T-cell (primary cell): Measurements from ENCODE around the gene SPDYE18. TPM values are rescaled to one million over a fixed set of nuclear protein-coding genes. Genes with fewer than 3 reads are reported as not detected.
"Not testable (repeated sequence)": the region's sequence is repeated elsewhere in the genome, so short reads cannot be mapped to it uniquely, and the experiment has no call there.

Source experiments
- ATAC-seq, 4 experiments: fragments of 200-7000 bp in 3 of 4; fragments of 150-1000 bp in 1 of 4; cut with Tn5 transposase; replicated peaks in 1 of 4; 1 replicate in 3 of 4; 2 replicates in 1 of 4; pipeline ENCODE4 v1.10.0; 2021; ENCODE audit warnings: moderate library complexity in 3 of 4, mild to moderate bottlenecking in 2 of 4, moderate number of reproducible peaks in 1 of 4
- CTCF ChIA-PET, 2 donors: fragments of 300-600 bp; sonication (Branson Sonifier 250); formaldehyde crosslinking; loops; one replicate each; lab custom pipeline; 2022; ENCODE audit warnings: antibody characterized with exemption in 2 of 2; lab: Charles Lee
- POLR2A ChIA-PET, 2 donors: fragments of 300-600 bp; sonication (Branson Sonifier 250); formaldehyde crosslinking; loops; one replicate each; lab custom pipeline; 2022; ENCODE audit warnings: antibody characterized with exemption in 2 of 2; lab: Charles Lee
- DNase-seq, 35 experiments: peaks; one replicate each; pipeline versions ENCODE4 v3.0.0 to v3.0.0-alpha.2; 2013 to 2023
- H3K27ac ChIP-seq: one replicate; pipeline ENCODE4 v1.5.1; 2013; ENCODE audit warnings: low read length
- H3K27me3 ChIP-seq, 2 experiments: replicated peaks in 1 of 2; 1 replicate in 1 of 2; 2 replicates in 1 of 2; pipeline versions ENCODE4 v1.6.1 to v1.7.0; 2013; ENCODE audit warnings: low read length in 1 of 2, mixed read lengths in 1 of 2; ENCODE audit not compliant: control insufficient read depth in 2 of 2, insufficient read depth in 2 of 2; ENCODE audit errors: extremely low read depth in 1 of 2
- H3K36me3 ChIP-seq, 2 donors: 1 replicate in 1 of 2; 2 replicates in 1 of 2; pipeline versions ENCODE4 v1.6.1 to v1.7.0; 2013; ENCODE audit warnings: low read length in 1 of 2; ENCODE audit not compliant: control insufficient read depth in 2 of 2, insufficient read depth in 1 of 2; ENCODE audit errors: extremely low read depth in 1 of 2
- H3K4me1 ChIP-seq, 2 experiments: 1 replicate in 1 of 2; 2 replicates in 1 of 2; pipeline versions ENCODE4 v1.6.1 to v1.7.0; 2013; ENCODE audit warnings: low read length in 2 of 2, mixed read lengths in 1 of 2; ENCODE audit not compliant: insufficient read depth in 2 of 2, control insufficient read depth in 1 of 2; ENCODE audit errors: extremely low read depth in 1 of 2
- H3K4me3 ChIP-seq, 2 donors: 1 replicate in 1 of 2; 2 replicates in 1 of 2; pipeline versions ENCODE4 v1.5.1 to v1.7.0; 2013; ENCODE audit warnings: mild to moderate bottlenecking in 2 of 2, low read length in 1 of 2, moderate library complexity in 1 of 2; ENCODE audit not compliant: control insufficient read depth in 1 of 2; ENCODE audit errors: extremely low read depth in 1 of 2
- H3K9me3 ChIP-seq: 2 replicates; pipeline ENCODE4 v1.7.0; 2013
- H3K27ac Mint-ChIP-seq, 2 donors: one replicate each; pipeline ENCODE4 v1.8.0; 2020 to 2021; ENCODE audit warnings: mild to moderate bottlenecking in 2 of 2, mixed read lengths in 2 of 2
- H3K27me3 Mint-ChIP-seq, 2 donors: one replicate each; pipeline ENCODE4 v1.8.0; 2021 to 2022; ENCODE audit warnings: mixed read lengths in 2 of 2
- H3K36me3 Mint-ChIP-seq: one replicate; pipeline ENCODE4 v1.8.0; 2021; ENCODE audit warnings: mixed read lengths
- H3K4me1 Mint-ChIP-seq, 3 donors: one replicate each; pipeline ENCODE4 v1.8.0; 2020 to 2022; ENCODE audit warnings: mixed read lengths in 3 of 3, mild to moderate bottlenecking in 1 of 3
- H3K4me3 Mint-ChIP-seq, 3 donors: one replicate each; pipeline ENCODE4 v1.8.0; 2020 to 2022; ENCODE audit warnings: mild to moderate bottlenecking in 3 of 3, mixed read lengths in 3 of 3, moderate library complexity in 3 of 3
- H3K9me3 Mint-ChIP-seq, 3 donors: one replicate each; pipeline ENCODE4 v1.8.0; 2020 to 2022; ENCODE audit warnings: mixed read lengths in 3 of 3
- WGBS: methylation state at CpG from one replicate; pipeline ENCODE4 v1.1.5; 2013; ENCODE audit warnings: missing lambda C conversion rate; ENCODE audit not compliant: insufficient coverage; 5-methylcytosine and 5-hydroxymethylcytosine counted together
- total RNA-seq, 35 experiments: library from RNA in 6 of 35; stranded (reverse) in 6 of 35; fragments of 120-200 nt in 1 of 35; gene quantifications; one replicate each; pipeline versions ENCODE4 v1.2.1 to v1.2.4 and lab custom pipeline; 2013 to 2026

Gene SPDYE18
- total RNA-seq, 5 donors from 2014 or later (not counting 1 experiment from before 2014, with no cell fraction given) = 1.3 to 3.0 (median 2.1) TPM

- CTCF ChIA-PET = not testable (repeated sequence)
Observed at GRCh38 chr7:77006127-77007110, 55.9 kb downstream of the SPDYE18 start.

DNA sequence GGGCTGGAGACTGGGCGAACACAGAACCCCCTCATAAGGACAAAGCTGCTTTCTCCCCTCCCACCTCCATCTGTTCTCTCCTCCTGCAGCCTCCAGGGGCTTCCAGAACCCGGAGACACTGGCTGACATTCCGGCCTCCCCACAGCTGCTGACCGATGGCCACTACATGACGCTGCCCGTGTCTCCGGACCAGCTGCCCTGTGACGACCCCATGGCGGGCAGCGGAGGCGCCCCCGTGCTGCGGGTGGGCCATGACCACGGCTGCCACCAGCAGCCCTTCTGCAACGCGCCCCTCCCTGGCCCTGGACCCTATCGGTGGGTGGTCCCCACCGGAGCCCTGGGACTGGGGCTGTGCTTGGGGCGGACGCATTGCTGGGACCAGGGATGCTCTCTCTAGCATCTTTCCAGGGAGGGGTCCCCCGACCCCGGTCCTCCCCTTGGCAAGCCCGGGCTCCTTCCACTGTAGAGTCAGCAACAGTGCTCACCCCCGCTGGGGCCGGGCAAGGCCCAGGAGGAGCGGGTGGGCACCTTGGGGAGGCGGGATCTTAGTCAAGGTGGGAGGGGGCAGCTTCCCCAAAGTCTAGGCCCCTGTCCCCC is 56.8 kb downstream of the SPDYE18 start:
- H3K27me3 Mint-ChIP-seq, CTCF ChIA-PET: not testable (repeated sequence)
- peak in 1 of 4 experiments; percentile 9 for ATAC-seq

More at GRCh38 chr7:77006127-77007110, 55.9 kb downstream of the SPDYE18 start:
- H3K9me3 Mint-ChIP-seq, POLR2A ChIA-PET, H3K27me3 ChIP-seq, H3K4me3 Mint-ChIP-seq, H3K27ac ChIP-seq, H3K9me3 ChIP-seq, H3K27me3 Mint-ChIP-seq, H3K27ac Mint-ChIP-seq, H3K4me3 ChIP-seq, DNase-seq, H3K36me3 ChIP-seq, H3K36me3 Mint-ChIP-seq, H3K4me1 Mint-ChIP-seq, ATAC-seq, H3K4me1 ChIP-seq: not testable (repeated sequence)
- 81% methylated on average over 3 of the region's 22 CpGs for WGBS

GRCh38 chr7:77004151-77004550 is 58.2 kb downstream of the SPDYE18 start:
- H3K4me1 Mint-ChIP-seq, CTCF ChIA-PET, H3K27me3 Mint-ChIP-seq, H3K9me3 ChIP-seq, H3K27ac Mint-ChIP-seq, H3K36me3 ChIP-seq, H3K4me3 Mint-ChIP-seq, POLR2A ChIA-PET, H3K4me3 ChIP-seq, H3K27me3 ChIP-seq, H3K36me3 Mint-ChIP-seq, ATAC-seq, H3K27ac ChIP-seq, DNase-seq, H3K9me3 Mint-ChIP-seq, H3K4me1 ChIP-seq: not testable (repeated sequence)
- no CpG with 5 or more reads among the region's 18 CpGs for WGBS

More for the DNA sequence above, 56.8 kb downstream of the SPDYE18 start:
- H3K27ac Mint-ChIP-seq, H3K9me3 Mint-ChIP-seq, H3K36me3 ChIP-seq, POLR2A ChIA-PET, H3K4me3 Mint-ChIP-seq, H3K4me3 ChIP-seq, H3K27me3 ChIP-seq, H3K27ac ChIP-seq, H3K4me1 ChIP-seq, H3K9me3 ChIP-seq, DNase-seq, H3K36me3 Mint-ChIP-seq, H3K4me1 Mint-ChIP-seq: not testable (repeated sequence)
- WGBS = 92% methylated on average over 9 of the region's 27 CpGs

- WGBS = 100% methylated on average over 2 of the region's 10 CpGs
- H3K27ac Mint-ChIP-seq, CTCF ChIA-PET, H3K4me1 ChIP-seq, H3K36me3 ChIP-seq, H3K9me3 Mint-ChIP-seq, H3K4me3 ChIP-seq, DNase-seq, H3K9me3 ChIP-seq, ATAC-seq, H3K27me3 ChIP-seq, H3K27ac ChIP-seq, H3K27me3 Mint-ChIP-seq, H3K36me3 Mint-ChIP-seq, H3K4me1 Mint-ChIP-seq, H3K4me3 Mint-ChIP-seq, POLR2A ChIA-PET: not testable (repeated sequence)
Observed at GRCh38 chr7:77003241-77003640, 59.1 kb downstream of the SPDYE18 start.

GRCh38 chr7:77002678-77003233 is 59.6 kb downstream of the SPDYE18 start:
- H3K4me3 ChIP-seq, H3K4me1 Mint-ChIP-seq, POLR2A ChIA-PET, DNase-seq, H3K4me3 Mint-ChIP-seq, H3K27me3 Mint-ChIP-seq, H3K27ac ChIP-seq, H3K27me3 ChIP-seq, ATAC-seq, H3K9me3 ChIP-seq, H3K36me3 Mint-ChIP-seq, H3K9me3 Mint-ChIP-seq, H3K27ac Mint-ChIP-seq, H3K36me3 ChIP-seq, CTCF ChIA-PET: not testable (repeated sequence)
- 98% methylated on average over 18 of the region's 21 CpGs for WGBS
- H3K4me1 ChIP-seq = peaks cover 2 to 11% of the 10 kb centered on the region in 2 experiments

GRCh38 chr7:77002104-77002503 is 60.3 kb downstream of the SPDYE18 start:
- peaks cover 4 to 17% of the 10 kb centered on the region in 2 experiments for H3K4me1 ChIP-seq
- H3K27me3 Mint-ChIP-seq, H3K4me3 Mint-ChIP-seq, H3K4me1 Mint-ChIP-seq, DNase-seq, H3K27me3 ChIP-seq, H3K27ac ChIP-seq, POLR2A ChIA-PET, ATAC-seq, H3K9me3 Mint-ChIP-seq, H3K36me3 Mint-ChIP-seq, H3K36me3 ChIP-seq, H3K27ac Mint-ChIP-seq, H3K4me3 ChIP-seq, H3K9me3 ChIP-seq, CTCF ChIA-PET: not testable (repeated sequence)
- 81% methylated on average over 7 of the region's 15 CpGs for WGBS
